Liver (tissue), 9 donors: ENCODE measurements around the gene PROK1. TPM values are rescaled to one million over a fixed set of nuclear protein-coding genes. Genes with fewer than 3 reads are reported as not detected.

ENCODE experiments used
- DNase-seq: peaks from one replicate; pipeline ENCODE4 v3.0.0-alpha.2; 2017; ENCODE audit warnings: low spot score
- H3K27ac ChIP-seq, 2 donors: one replicate each; pipeline ENCODE4 v1.7.0; 2013; ENCODE audit warnings: inconsistent platforms in 2 of 2, low read length in 2 of 2, control low read depth in 1 of 2, low read depth in 1 of 2, mild to moderate bottlenecking in 1 of 2
- H3K27me3 ChIP-seq, 4 donors: one replicate each; pipeline versions ENCODE4 v1.6.1 to v1.7.0; 2013; ENCODE audit warnings: low read length in 3 of 4, inconsistent platforms in 1 of 4, mild to moderate bottlenecking in 1 of 4, moderate library complexity in 1 of 4; ENCODE audit not compliant: control insufficient read depth in 4 of 4, insufficient read depth in 4 of 4
- H3K36me3 ChIP-seq, 4 donors: one replicate each; pipeline versions ENCODE4 v1.6.1 to v1.7.0; 2013; ENCODE audit warnings: low read length in 3 of 4, mild to moderate bottlenecking in 3 of 4, low read depth in 1 of 4, moderate library complexity in 1 of 4; ENCODE audit not compliant: control insufficient read depth in 4 of 4, insufficient read depth in 3 of 4
- H3K4me1 ChIP-seq, 4 donors: one replicate each; pipeline versions ENCODE4 v1.6.1 to v1.7.0; 2013; ENCODE audit warnings: low read length in 3 of 4, mild to moderate bottlenecking in 3 of 4, moderate library complexity in 1 of 4; ENCODE audit not compliant: control insufficient read depth in 4 of 4, insufficient read depth in 4 of 4
- H3K4me3 ChIP-seq, 3 donors: one replicate each; pipeline versions ENCODE4 v1.6.1 to v1.7.0; 2013; ENCODE audit warnings: low read length in 3 of 3, control low read depth in 1 of 3, low read depth in 1 of 3, mild to moderate bottlenecking in 1 of 3
- H3K9ac ChIP-seq, 2 donors: one replicate each; pipeline ENCODE4 v1.7.0; 2013; ENCODE audit warnings: low read length in 2 of 2, mild to moderate bottlenecking in 2 of 2, moderate library complexity in 2 of 2, control low read depth in 1 of 2, low read depth in 1 of 2
- H3K9me3 ChIP-seq, 4 donors: one replicate each; pipeline versions ENCODE4 v1.6.1 to v1.7.0; 2013; ENCODE audit warnings: low read length in 3 of 4; ENCODE audit not compliant: control insufficient read depth in 4 of 4
- EGR1 ChIP-seq, 2 donors: IDR thresholded peaks; 2 replicates each; pipeline ENCODE4 v1.6.1; 2016 to 2018; ENCODE audit warnings: antibody characterized with exemption in 2 of 2, low read depth in 2 of 2
- FOXA1 ChIP-seq: IDR thresholded peaks from 2 replicates; pipeline ENCODE4 v1.6.1; 2016; ENCODE audit warnings: antibody characterized with exemption
- FOXA2 ChIP-seq: IDR thresholded peaks from 2 replicates; pipeline ENCODE4 v1.6.1; 2016; ENCODE audit warnings: antibody characterized with exemption
- GABPA ChIP-seq, 2 donors: IDR thresholded peaks in 1 of 2; conservative IDR thresholded peaks in 1 of 2; 2 replicates each; pipeline ENCODE4 v1.6.1; 2016; ENCODE audit warnings: antibody characterized with exemption in 2 of 2, mild to moderate bottlenecking in 1 of 2, moderate library complexity in 1 of 2
- HNF4A ChIP-seq, 2 donors: conservative IDR thresholded peaks; 2 replicates each; pipeline ENCODE4 v1.6.1; 2016; ENCODE audit warnings: antibody characterized with exemption in 2 of 2, mild to moderate bottlenecking in 2 of 2
- HNF4G ChIP-seq: IDR thresholded peaks from 2 replicates; pipeline ENCODE4 v1.6.1; 2016; ENCODE audit warnings: antibody characterized with exemption
- JUND ChIP-seq, 2 donors: IDR thresholded peaks; 2 replicates each; pipeline ENCODE4 v1.6.1; 2016; ENCODE audit warnings: antibody characterized with exemption in 2 of 2
- NR2F2 ChIP-seq: IDR thresholded peaks from 2 replicates; pipeline ENCODE4 v1.6.1; 2016; ENCODE audit warnings: antibody characterized with exemption
- RAD21 ChIP-seq, 2 donors: IDR thresholded peaks; 2 replicates each; pipeline ENCODE4 v1.6.1; 2016; ENCODE audit warnings: antibody characterized with exemption in 2 of 2, mild to moderate bottlenecking in 2 of 2
- SP1 ChIP-seq: IDR thresholded peaks from 2 replicates; pipeline ENCODE4 v1.6.1; 2018; ENCODE audit warnings: antibody characterized with exemption, mild to moderate bottlenecking
- TAF1 ChIP-seq: conservative IDR thresholded peaks from 2 replicates; pipeline ENCODE4 v1.6.1; 2016; ENCODE audit warnings: antibody characterized with exemption, mild to moderate bottlenecking
- YY1 ChIP-seq: IDR thresholded peaks from 2 replicates; pipeline ENCODE4 v1.6.1; 2016; ENCODE audit warnings: antibody characterized with exemption, mild to moderate bottlenecking
- WGBS: extraction: QIAGEN DNeasy Blood & Tissue Kit; methylation state at CpG from one replicate; pipeline ENCODE4 v1.1.7; 2013; 5-methylcytosine and 5-hydroxymethylcytosine counted together
- polyA plus RNA-seq, 2 donors: library from polyadenylated mRNA; stranded (reverse) in 1 of 2; unstranded in 1 of 2; fragments of 200-250 nt in 1 of 2; fragments of >200 nt in 1 of 2; fragmentation: Nextera tagmentation in 1 of 2; extraction: Ambion mirVana in 1 of 2; gene quantifications; one replicate each; pipeline versions ENCODE4 v1.2.1 to v1.2.3, GENCODE V29; 2013 to 2015
- total RNA-seq, 2 donors: library from RNA; depleted of rRNA; stranded (reverse); fragments of >200 nt; gene quantifications; one replicate each; pipeline ENCODE4 v1.2.3, GENCODE V29; 2014
- TF ChIP-seq, protein P1 (sequence below): IDR thresholded peaks from 2 replicates; pipeline ENCODE4 v1.6.1; 2016; ENCODE audit warnings: antibody characterized with exemption
- TF ChIP-seq, protein P2 (sequence below): IDR thresholded peaks from 2 replicates; pipeline ENCODE4 v1.6.1; 2016; ENCODE audit warnings: antibody characterized with exemption, mild to moderate bottlenecking
- TF ChIP-seq, protein P3 (sequence below): fragments of 150-350 bp; IDR thresholded peaks from 2 replicates; pipeline ENCODE4 v1.5.1; 2017; ENCODE audit warnings: improper control_type of control experiment, low read depth, low read length; ENCODE audit not compliant: missing input control
- TF ChIP-seq, protein P4 (sequence below): IDR thresholded peaks from 2 replicates; pipeline ENCODE4 v1.6.1; 2016; ENCODE audit warnings: antibody characterized with exemption
- TF ChIP-seq, protein P5 (sequence below): IDR thresholded peaks from 2 replicates; pipeline ENCODE4 v1.6.1; 2016; ENCODE audit warnings: antibody characterized with exemption
- donor health status: healthy.
- donor health status: healthy.
- donor health status: healthy.
- donor health status: healthy.
- donor health status: healthy.

The PROK1 gene
- total and polyA plus RNA-seq, 4 donors, result 0.03 TPM; not detected in 3

DNA sequence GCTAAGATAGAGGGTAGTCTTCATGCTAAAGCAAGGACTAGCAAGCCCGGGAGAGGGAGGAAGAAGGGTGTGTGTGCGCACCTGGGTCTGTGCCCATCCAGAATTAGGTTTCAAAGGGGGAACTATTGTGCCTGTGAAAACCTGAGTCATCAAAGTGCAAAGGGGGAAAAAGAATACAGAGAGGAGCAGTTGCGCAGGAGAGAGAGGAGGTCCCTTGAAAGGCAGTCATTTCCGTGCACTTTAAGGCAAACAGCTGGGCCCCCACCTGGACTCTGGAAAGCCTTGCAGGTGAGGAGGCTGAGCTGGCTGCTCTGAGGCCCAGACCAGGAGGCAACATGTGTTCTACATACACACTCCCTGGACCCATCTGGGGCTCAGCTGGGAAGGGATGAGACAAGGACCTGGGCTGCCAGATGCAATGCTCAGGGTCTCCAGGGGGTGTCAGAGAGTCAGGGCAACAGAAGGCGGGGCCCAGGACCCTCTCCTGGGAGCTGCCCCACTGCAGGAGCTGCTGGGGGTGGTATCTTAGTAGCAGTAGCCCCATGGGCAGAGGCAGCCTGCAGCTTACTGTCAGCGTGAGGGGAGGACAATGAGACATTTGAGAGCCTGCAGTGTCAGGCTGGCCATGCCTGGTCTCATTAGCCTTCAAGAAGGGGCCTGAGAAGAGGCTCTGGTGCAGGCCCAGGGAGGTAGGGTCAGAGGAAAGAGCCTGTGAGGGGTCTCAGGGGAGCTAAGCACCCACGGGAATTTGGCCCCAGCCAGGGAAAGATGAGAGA lies 14.3 kb downstream of the PROK1 start:
- H3K36me3 ChIP-seq, result no peaks in the 10 kb centered on the region
- 84% methylated on average over 7 of the region's 7 CpGs for WGBS
- no peaks in the 10 kb centered on the region for H3K9me3 ChIP-seq
- H3K27ac ChIP-seq, result no peak overlapping the region
- H3K4me1 ChIP-seq, result no peaks in the 10 kb centered on the region
- no peaks in the 10 kb centered on the region for H3K27me3 ChIP-seq
- TF ChIP-seq, protein P1, sequence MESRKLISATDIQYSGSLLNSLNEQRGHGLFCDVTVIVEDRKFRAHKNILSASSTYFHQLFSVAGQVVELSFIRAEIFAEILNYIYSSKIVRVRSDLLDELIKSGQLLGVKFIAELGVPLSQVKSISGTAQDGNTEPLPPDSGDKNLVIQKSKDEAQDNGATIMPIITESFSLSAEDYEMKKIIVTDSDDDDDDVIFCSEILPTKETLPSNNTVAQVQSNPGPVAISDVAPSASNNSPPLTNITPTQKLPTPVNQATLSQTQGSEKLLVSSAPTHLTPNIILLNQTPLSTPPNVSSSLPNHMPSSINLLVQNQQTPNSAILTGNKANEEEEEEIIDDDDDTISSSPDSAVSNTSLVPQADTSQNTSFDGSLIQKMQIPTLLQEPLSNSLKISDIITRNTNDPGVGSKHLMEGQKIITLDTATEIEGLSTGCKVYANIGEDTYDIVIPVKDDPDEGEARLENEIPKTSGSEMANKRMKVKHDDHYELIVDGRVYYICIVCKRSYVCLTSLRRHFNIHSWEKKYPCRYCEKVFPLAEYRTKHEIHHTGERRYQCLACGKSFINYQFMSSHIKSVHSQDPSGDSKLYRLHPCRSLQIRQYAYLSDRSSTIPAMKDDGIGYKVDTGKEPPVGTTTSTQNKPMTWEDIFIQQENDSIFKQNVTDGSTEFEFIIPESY, result no peak
- TF ChIP-seq, protein P2, sequence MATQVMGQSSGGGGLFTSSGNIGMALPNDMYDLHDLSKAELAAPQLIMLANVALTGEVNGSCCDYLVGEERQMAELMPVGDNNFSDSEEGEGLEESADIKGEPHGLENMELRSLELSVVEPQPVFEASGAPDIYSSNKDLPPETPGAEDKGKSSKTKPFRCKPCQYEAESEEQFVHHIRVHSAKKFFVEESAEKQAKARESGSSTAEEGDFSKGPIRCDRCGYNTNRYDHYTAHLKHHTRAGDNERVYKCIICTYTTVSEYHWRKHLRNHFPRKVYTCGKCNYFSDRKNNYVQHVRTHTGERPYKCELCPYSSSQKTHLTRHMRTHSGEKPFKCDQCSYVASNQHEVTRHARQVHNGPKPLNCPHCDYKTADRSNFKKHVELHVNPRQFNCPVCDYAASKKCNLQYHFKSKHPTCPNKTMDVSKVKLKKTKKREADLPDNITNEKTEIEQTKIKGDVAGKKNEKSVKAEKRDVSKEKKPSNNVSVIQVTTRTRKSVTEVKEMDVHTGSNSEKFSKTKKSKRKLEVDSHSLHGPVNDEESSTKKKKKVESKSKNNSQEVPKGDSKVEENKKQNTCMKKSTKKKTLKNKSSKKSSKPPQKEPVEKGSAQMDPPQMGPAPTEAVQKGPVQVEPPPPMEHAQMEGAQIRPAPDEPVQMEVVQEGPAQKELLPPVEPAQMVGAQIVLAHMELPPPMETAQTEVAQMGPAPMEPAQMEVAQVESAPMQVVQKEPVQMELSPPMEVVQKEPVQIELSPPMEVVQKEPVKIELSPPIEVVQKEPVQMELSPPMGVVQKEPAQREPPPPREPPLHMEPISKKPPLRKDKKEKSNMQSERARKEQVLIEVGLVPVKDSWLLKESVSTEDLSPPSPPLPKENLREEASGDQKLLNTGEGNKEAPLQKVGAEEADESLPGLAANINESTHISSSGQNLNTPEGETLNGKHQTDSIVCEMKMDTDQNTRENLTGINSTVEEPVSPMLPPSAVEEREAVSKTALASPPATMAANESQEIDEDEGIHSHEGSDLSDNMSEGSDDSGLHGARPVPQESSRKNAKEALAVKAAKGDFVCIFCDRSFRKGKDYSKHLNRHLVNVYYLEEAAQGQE, result no peak
- TF ChIP-seq EGR1 (IDR thresholded peaks at IDR 0.05; ENCODE audit: low read depth in 2 of 2), result no peak
- no peak for TF ChIP-seq YY1
- TF ChIP-seq FOXA1, result no peak
- no peak for TF ChIP-seq SP1
- TF ChIP-seq, protein P3, sequence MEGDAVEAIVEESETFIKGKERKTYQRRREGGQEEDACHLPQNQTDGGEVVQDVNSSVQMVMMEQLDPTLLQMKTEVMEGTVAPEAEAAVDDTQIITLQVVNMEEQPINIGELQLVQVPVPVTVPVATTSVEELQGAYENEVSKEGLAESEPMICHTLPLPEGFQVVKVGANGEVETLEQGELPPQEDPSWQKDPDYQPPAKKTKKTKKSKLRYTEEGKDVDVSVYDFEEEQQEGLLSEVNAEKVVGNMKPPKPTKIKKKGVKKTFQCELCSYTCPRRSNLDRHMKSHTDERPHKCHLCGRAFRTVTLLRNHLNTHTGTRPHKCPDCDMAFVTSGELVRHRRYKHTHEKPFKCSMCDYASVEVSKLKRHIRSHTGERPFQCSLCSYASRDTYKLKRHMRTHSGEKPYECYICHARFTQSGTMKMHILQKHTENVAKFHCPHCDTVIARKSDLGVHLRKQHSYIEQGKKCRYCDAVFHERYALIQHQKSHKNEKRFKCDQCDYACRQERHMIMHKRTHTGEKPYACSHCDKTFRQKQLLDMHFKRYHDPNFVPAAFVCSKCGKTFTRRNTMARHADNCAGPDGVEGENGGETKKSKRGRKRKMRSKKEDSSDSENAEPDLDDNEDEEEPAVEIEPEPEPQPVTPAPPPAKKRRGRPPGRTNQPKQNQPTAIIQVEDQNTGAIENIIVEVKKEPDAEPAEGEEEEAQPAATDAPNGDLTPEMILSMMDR, result no peak
- no peak for TF ChIP-seq TAF1
- TF ChIP-seq RAD21 (IDR thresholded peaks at IDR 0.05), result no peak
- TF ChIP-seq, protein P4, sequence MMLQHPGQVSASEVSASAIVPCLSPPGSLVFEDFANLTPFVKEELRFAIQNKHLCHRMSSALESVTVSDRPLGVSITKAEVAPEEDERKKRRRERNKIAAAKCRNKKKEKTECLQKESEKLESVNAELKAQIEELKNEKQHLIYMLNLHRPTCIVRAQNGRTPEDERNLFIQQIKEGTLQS, result no peak
- TF ChIP-seq JUND (IDR thresholded peaks at IDR 0.05), result no peak
- TF ChIP-seq HNF4A (conservative IDR thresholded peaks at IDR 0.05), result no peak
- TF ChIP-seq GABPA (IDR thresholded peaks at IDR 0.05 in 1 of 2, conservative IDR thresholded peaks at IDR 0.05 in 1 of 2), result no peak
- TF ChIP-seq FOXA2, result no peak
- no peak for TF ChIP-seq NR2F2
- TF ChIP-seq HNF4G, result no peak
- TF ChIP-seq, protein P5, sequence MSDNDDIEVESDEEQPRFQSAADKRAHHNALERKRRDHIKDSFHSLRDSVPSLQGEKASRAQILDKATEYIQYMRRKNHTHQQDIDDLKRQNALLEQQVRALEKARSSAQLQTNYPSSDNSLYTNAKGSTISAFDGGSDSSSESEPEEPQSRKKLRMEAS, result no peak
- no peak overlapping the region for H3K9ac ChIP-seq
- H3K4me3 ChIP-seq, result no peak overlapping the region
- no peak for DNase-seq
